ENCODE results near the gene KLF2. TPM values are rescaled to one million over a fixed set of nuclear protein-coding genes. Genes with fewer than 3 reads are reported as not detected.

KLF2 gene
- total RNA-seq, 5 donors from 2014 or later (not counting 1 experiment from before 2014, with no cell fraction given), result 612 to 721 (median 621) TPM

DNA sequence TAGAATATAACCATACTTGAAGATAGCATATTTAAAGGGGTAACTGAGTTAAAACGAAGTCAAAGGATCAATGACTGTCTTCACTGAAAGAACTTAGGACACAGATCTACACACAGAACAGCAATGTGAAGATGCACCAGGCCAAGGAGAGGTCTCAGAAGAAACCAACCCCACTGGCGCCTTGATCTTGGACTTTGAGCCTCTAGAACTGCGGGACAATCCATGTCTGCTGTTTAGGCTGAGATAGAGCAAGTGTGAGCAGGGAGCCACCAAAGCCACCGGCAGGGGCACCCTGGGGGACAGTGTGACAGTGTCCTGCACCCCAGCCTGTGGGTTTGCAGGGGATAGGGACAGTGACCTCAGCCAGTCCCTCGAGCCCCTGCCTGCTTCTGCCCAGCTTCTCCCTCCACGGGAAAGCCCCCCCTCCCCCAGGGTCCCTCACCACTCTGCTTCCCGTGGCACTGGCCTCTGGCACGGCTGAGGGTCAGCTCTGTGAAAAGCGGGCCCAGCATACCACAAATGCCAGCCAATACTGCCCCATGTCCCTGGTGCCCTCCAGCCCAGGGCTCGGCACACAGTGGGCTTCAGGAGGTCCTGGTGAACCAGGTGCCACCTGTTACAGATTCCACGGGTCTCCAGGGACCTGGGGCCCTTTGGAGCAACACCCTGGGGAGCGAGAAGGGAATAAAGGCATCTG is 40.8 kb downstream of the KLF2 start:
- Mint-ChIP-seq H3K27me3 (no peaks in the 10 kb centered on the region), H3K4me1 (peaks cover 64 to 67% (median 65%) of the 10 kb centered on the region in 3 donors), H3K36me3 (no peaks in the 10 kb centered on the region), H3K4me3 (peak overlapping the region in 2 of 3 donors; percentile 46 to 83), H3K9me3 (no peaks in the 10 kb centered on the region), H3K27ac (no peak overlapping the region)
- 76% methylated on average over 9 of the region's 12 CpGs for WGBS (ENCODE audit: insufficient coverage)
- DNase-seq (no peak), ATAC-seq (replicated peaks in 1 of 4) (no peak)
- no peaks in the 10 kb centered on the region for H3K9me3 ChIP-seq
- CTCF ChIA-PET, result interaction anchor here (0.6 to 2.9 kb wide), 8 partner anchors 17 to 118 kb away, joined by 3 to 33 read pairs (median 5); no protein-coding TSS in a partner anchor
- peaks cover 61 to 96% of the 10 kb centered on the region in 2 experiments for H3K4me1 ChIP-seq (ENCODE audit: control insufficient read depth in 1 of 2, extremely low read depth in 1 of 2, insufficient read depth in 2 of 2, low read length in 2 of 2)
- POLR2A ChIA-PET, result interaction anchor here (1.0 to 3.1 kb wide), 6 partner anchors 17 to 41 kb away, joined by 3 to 133 read pairs (median 17); partner anchors contain the start of gene KLF2 (in 1 of the 2)
- peak overlapping the region; percentile 44 to 68 for H3K4me3 ChIP-seq (ENCODE audit: control insufficient read depth in 1 of 2, extremely low read depth in 1 of 2, low read length in 1 of 2)
- no peaks in the 10 kb centered on the region for H3K27me3 ChIP-seq (replicated peaks in 1 of 2; ENCODE audit: control insufficient read depth in 2 of 2, extremely low read depth in 1 of 2, insufficient read depth in 2 of 2, low read length in 1 of 2)
- no peaks in the 10 kb centered on the region for H3K36me3 ChIP-seq (ENCODE audit: control insufficient read depth in 2 of 2, extremely low read depth in 1 of 2, insufficient read depth in 1 of 2, low read length in 1 of 2)
- peak overlapping the region; percentile 96 for H3K27ac ChIP-seq (ENCODE audit: low read length)

GRCh38 chr19:16366056-16366432 is 41.4 kb downstream of the KLF2 start:
- no peaks in the 10 kb centered on the region for H3K9me3 Mint-ChIP-seq
- peaks cover 61 to 96% of the 10 kb centered on the region in 2 experiments for H3K4me1 ChIP-seq (ENCODE audit: control insufficient read depth in 1 of 2, extremely low read depth in 1 of 2, insufficient read depth in 2 of 2, low read length in 2 of 2)
- CTCF ChIA-PET, result interaction anchor here (0.8 to 2.9 kb wide), 8 partner anchors 17 to 119 kb away, joined by 3 to 33 read pairs (median 5); no protein-coding TSS in a partner anchor
- WGBS (ENCODE audit: insufficient coverage), result 9% methylated on average over 5 of the region's 9 CpGs
- no peaks in the 10 kb centered on the region for H3K9me3 ChIP-seq
- H3K4me3 Mint-ChIP-seq, result peak overlapping the region in 1 of 3 donors; percentile 83
- ATAC-seq (replicated peaks in 1 of 4) (no peak), DNase-seq (peak in 1 of 35 experiments; percentile 47)
- H3K27ac ChIP-seq (ENCODE audit: low read length), result peak overlapping the region; percentile 96
- POLR2A ChIA-PET, result interaction anchor here (0.6 to 3.1 kb wide), 7 partner anchors 17 to 988 kb away, joined by 3 to 133 read pairs (median 12); partner anchors contain the start of gene KLF2 (in 2 of the 2)
- peak overlapping the region; percentile 44 to 68 for H3K4me3 ChIP-seq (ENCODE audit: control insufficient read depth in 1 of 2, extremely low read depth in 1 of 2, low read length in 1 of 2)
- no peaks in the 10 kb centered on the region for H3K36me3 ChIP-seq (ENCODE audit: control insufficient read depth in 2 of 2, extremely low read depth in 1 of 2, insufficient read depth in 1 of 2, low read length in 1 of 2)
- no peaks in the 10 kb centered on the region for H3K36me3 Mint-ChIP-seq
- H3K27me3 ChIP-seq (replicated peaks in 1 of 2; ENCODE audit: control insufficient read depth in 2 of 2, extremely low read depth in 1 of 2, insufficient read depth in 2 of 2, low read length in 1 of 2), result no peaks in the 10 kb centered on the region
- no peak overlapping the region for H3K27ac Mint-ChIP-seq
- H3K4me1 Mint-ChIP-seq, result peaks cover 58 to 61% (median 59%) of the 10 kb centered on the region in 3 donors
- H3K27me3 Mint-ChIP-seq, result no peaks in the 10 kb centered on the region

GRCh38 chr19:16366433-16367260 is 42.0 kb downstream of the KLF2 start:
- Histone ChIP-seq H3K36me3 (ENCODE audit: control insufficient read depth in 2 of 2, extremely low read depth in 1 of 2, insufficient read depth in 1 of 2, low read length in 1 of 2) (no peaks in the 10 kb centered on the region), H3K27ac (ENCODE audit: low read length) (peak overlapping the region; percentile 96), H3K27me3 (replicated peaks in 1 of 2; ENCODE audit: control insufficient read depth in 2 of 2, extremely low read depth in 1 of 2, insufficient read depth in 2 of 2, low read length in 1 of 2) (no peaks in the 10 kb centered on the region), H3K9me3 (no peaks in the 10 kb centered on the region), H3K4me3 (ENCODE audit: control insufficient read depth in 1 of 2, extremely low read depth in 1 of 2, low read length in 1 of 2) (peak overlapping the region; percentile 44 to 68), H3K4me1 (ENCODE audit: control insufficient read depth in 1 of 2, extremely low read depth in 1 of 2, insufficient read depth in 2 of 2, low read length in 2 of 2) (peaks cover 59 to 96% of the 10 kb centered on the region in 2 experiments)
- ATAC-seq (replicated peaks in 1 of 4) (peak in 3 of 4 experiments; percentile 11 to 19 (median 17)), DNase-seq (peak in 33 of 35 experiments; percentile 26 to 83 (median 56))
- Mint-ChIP-seq H3K27me3 (no peaks in the 10 kb centered on the region), H3K9me3 (no peaks in the 10 kb centered on the region), H3K27ac (no peak overlapping the region), H3K4me1 (peaks cover 52 to 55% (median 53%) of the 10 kb centered on the region in 3 donors), H3K4me3 (peak overlapping the region in 1 of 3 donors; percentile 83), H3K36me3 (no peaks in the 10 kb centered on the region)
- ChIA-PET CTCF (interaction anchor here (0.6 to 2.9 kb wide), 9 partner anchors 16 to 261 kb away, joined by 3 to 33 read pairs (median 5); partner anchors contain the start of gene MED26 (in 1 of the 2)), POLR2A (interaction anchor here (0.5 to 3.1 kb wide), 13 partner anchors 15 to 1074 kb away, joined by 3 to 133 read pairs (median 6); partner anchors contain the start of gene KLF2 (in 2 of the 2))
- 3% methylated on average over 13 of the region's 25 CpGs for WGBS (ENCODE audit: insufficient coverage)

- H3K27ac ChIP-seq (ENCODE audit: low read length), result peak overlapping the region; percentile 96
- 0% methylated on average over 6 of the region's 10 CpGs for WGBS (ENCODE audit: insufficient coverage)
- H3K4me3 ChIP-seq (ENCODE audit: control insufficient read depth in 1 of 2, extremely low read depth in 1 of 2, low read length in 1 of 2), result peak overlapping the region; percentile 44 to 68
- H3K9me3 ChIP-seq, result no peaks in the 10 kb centered on the region
- no peaks in the 10 kb centered on the region for H3K36me3 ChIP-seq (ENCODE audit: control insufficient read depth in 2 of 2, extremely low read depth in 1 of 2, insufficient read depth in 1 of 2, low read length in 1 of 2)
- ChIA-PET CTCF (interaction anchor here in 1 of 2 donors (0.6 to 2.9 kb wide), 6 partner anchors 15 to 261 kb away, joined by 4 to 33 read pairs (median 7); partner anchors contain the start of gene MED26), POLR2A (interaction anchor here (0.5 to 3.1 kb wide), 11 partner anchors 15 to 98 kb away, joined by 4 to 133 read pairs (median 8); partner anchors contain the start of gene KLF2 (in 2 of the 2))
- no peaks in the 10 kb centered on the region for H3K27me3 ChIP-seq (replicated peaks in 1 of 2; ENCODE audit: control insufficient read depth in 2 of 2, extremely low read depth in 1 of 2, insufficient read depth in 2 of 2, low read length in 1 of 2)
- peak in 34 of 35 experiments; percentile 45 to 88 (median 61) for DNase-seq
- Mint-ChIP-seq H3K4me1 (peaks cover 46 to 48% (median 47%) of the 10 kb centered on the region in 3 donors), H3K36me3 (no peaks in the 10 kb centered on the region), H3K27ac (no peak overlapping the region), H3K4me3 (peak overlapping the region in 1 of 3 donors; percentile 83), H3K27me3 (no peaks in the 10 kb centered on the region), H3K9me3 (no peaks in the 10 kb centered on the region)
- H3K4me1 ChIP-seq (ENCODE audit: control insufficient read depth in 1 of 2, extremely low read depth in 1 of 2, insufficient read depth in 2 of 2, low read length in 2 of 2), result peaks cover 64 to 98% of the 10 kb centered on the region in 2 experiments
- peak in 2 of 4 experiments; percentile 13 to 14 for ATAC-seq (replicated peaks in 1 of 4)
These were observed 42.6 kb downstream of the KLF2 start for GRCh38 chr19:16367261-16367683.

- Mint-ChIP-seq H3K27ac (no peak overlapping the region), H3K4me1 (peaks cover 35 to 40% (median 36%) of the 10 kb centered on the region in 3 donors), H3K36me3 (peaks cover 3% of the 10 kb centered on the region), H3K9me3 (no peaks in the 10 kb centered on the region), H3K4me3 (no peak overlapping the region), H3K27me3 (no peaks in the 10 kb centered on the region)
- H3K36me3 ChIP-seq (ENCODE audit: control insufficient read depth in 2 of 2, extremely low read depth in 1 of 2, insufficient read depth in 1 of 2, low read length in 1 of 2), result no peaks in the 10 kb centered on the region
- peaks cover 72 to 98% of the 10 kb centered on the region in 2 experiments for H3K4me1 ChIP-seq (ENCODE audit: control insufficient read depth in 1 of 2, extremely low read depth in 1 of 2, insufficient read depth in 2 of 2, low read length in 2 of 2)
- POLR2A ChIA-PET, result interaction anchor here (0.5 to 4.4 kb wide), 9 partner anchors 8 to 44 kb away, joined by 3 to 135 read pairs (median 7); partner anchors contain the start of gene KLF2 (in 2 of the 2)
- 8% methylated on average over 11 of the region's 18 CpGs for WGBS (ENCODE audit: insufficient coverage)
- CTCF ChIA-PET, result interaction anchor here in 1 of 2 donors (0.7 to 1.5 kb wide), 4 partner anchors 14 to 100 kb away, joined by 3 to 7 read pairs (median 5); no protein-coding TSS in a partner anchor
- DNase-seq (peak; percentile 69 to 98 (median 87)), ATAC-seq (replicated peaks in 1 of 4) (peak; percentile 43 to 64 (median 46))
- peak overlapping the region; percentile 96 for H3K27ac ChIP-seq (ENCODE audit: low read length)
- no peaks in the 10 kb centered on the region for H3K9me3 ChIP-seq
- peak overlapping the region; percentile 44 to 60 for H3K4me3 ChIP-seq (ENCODE audit: control insufficient read depth in 1 of 2, extremely low read depth in 1 of 2, low read length in 1 of 2)
- no peaks in the 10 kb centered on the region for H3K27me3 ChIP-seq (replicated peaks in 1 of 2; ENCODE audit: control insufficient read depth in 2 of 2, extremely low read depth in 1 of 2, insufficient read depth in 2 of 2, low read length in 1 of 2)
These were observed 44.0 kb downstream of the KLF2 start for GRCh38 chr19:16368385-16369305.

Data from T-cell (primary cell).